Measurements from ENCODE around the gene FARP1. TPM values are rescaled to one million over a fixed set of nuclear protein-coding genes. Genes with fewer than 3 reads are reported as not detected.

The FARP1 gene
- total and polyA plus RNA-seq, 7 donors = 6.9 to 96.4 (median 32.9) TPM

- no peak overlapping the region for H3K27ac ChIP-seq
- H3K4me1 ChIP-seq = no peaks in the 10 kb centered on the region
- intact Hi-C loops (cut with DNase I) = no loop called here
- H3K27me3 ChIP-seq = no peaks in the 10 kb centered on the region
- H3K36me3 ChIP-seq = peaks cover 0 to 44% (median 3%) of the 10 kb centered on the region in 4 donors
- WGBS, 2 donors = 92 to 94% methylated on average over 9 of the region's 9 CpGs
- no peak for DNase-seq
- H3K4me3 ChIP-seq = no peak overlapping the region
- no peaks in the 10 kb centered on the region for H3K9me3 ChIP-seq
- TF ChIP-seq EP300 (IDR thresholded peaks at IDR 0.05) (no peak), POLR2A (IDR thresholded peaks at IDR 0.05) (no peak), POLR2AphosphoS5 (IDR thresholded peaks at IDR 0.05) (no peak)
- TF ChIP-seq, protein P1, sequence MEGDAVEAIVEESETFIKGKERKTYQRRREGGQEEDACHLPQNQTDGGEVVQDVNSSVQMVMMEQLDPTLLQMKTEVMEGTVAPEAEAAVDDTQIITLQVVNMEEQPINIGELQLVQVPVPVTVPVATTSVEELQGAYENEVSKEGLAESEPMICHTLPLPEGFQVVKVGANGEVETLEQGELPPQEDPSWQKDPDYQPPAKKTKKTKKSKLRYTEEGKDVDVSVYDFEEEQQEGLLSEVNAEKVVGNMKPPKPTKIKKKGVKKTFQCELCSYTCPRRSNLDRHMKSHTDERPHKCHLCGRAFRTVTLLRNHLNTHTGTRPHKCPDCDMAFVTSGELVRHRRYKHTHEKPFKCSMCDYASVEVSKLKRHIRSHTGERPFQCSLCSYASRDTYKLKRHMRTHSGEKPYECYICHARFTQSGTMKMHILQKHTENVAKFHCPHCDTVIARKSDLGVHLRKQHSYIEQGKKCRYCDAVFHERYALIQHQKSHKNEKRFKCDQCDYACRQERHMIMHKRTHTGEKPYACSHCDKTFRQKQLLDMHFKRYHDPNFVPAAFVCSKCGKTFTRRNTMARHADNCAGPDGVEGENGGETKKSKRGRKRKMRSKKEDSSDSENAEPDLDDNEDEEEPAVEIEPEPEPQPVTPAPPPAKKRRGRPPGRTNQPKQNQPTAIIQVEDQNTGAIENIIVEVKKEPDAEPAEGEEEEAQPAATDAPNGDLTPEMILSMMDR (IDR thresholded peaks at IDR 0.05) = no peak
These were observed 279.2 kb downstream of the FARP1 start for GRCh38 chr13:98422046-98422445.

DNA sequence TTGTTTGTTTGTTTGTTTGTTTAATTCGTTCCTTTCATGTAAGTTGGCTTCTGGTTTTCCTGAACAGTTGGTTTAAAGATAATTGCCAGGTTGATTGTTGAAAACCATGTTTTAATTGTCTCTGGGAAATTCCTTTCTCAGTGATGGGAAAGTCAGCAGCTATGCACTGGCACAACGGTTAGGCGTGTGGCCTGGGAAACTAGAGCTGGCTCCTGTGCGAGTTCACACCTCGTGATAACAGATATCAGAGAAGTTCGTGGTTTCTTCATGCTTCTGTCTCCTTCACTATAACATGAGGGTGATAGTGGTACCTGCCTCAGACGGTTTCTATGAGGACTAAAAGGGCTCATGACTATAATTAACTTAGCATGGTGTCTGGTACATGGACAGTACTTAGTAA, 280.5 kb downstream of the FARP1 start:
- H3K36me3 ChIP-seq = peaks cover 0 to 57% (median 6%) of the 10 kb centered on the region in 4 donors
- H3K9me3 ChIP-seq = no peaks in the 10 kb centered on the region
- intact Hi-C loops (cut with DNase I) = no loop called here
- H3K27ac ChIP-seq = no peak overlapping the region
- no peak for DNase-seq
- TF ChIP-seq, protein P1 (IDR thresholded peaks at IDR 0.05) = no peak
- no peak for TF ChIP-seq POLR2A (IDR thresholded peaks at IDR 0.05)
- no peak for TF ChIP-seq EP300 (IDR thresholded peaks at IDR 0.05)
- no peak for TF ChIP-seq POLR2AphosphoS5 (IDR thresholded peaks at IDR 0.05)
- no peak overlapping the region for H3K4me3 ChIP-seq
- no peaks in the 10 kb centered on the region for H3K27me3 ChIP-seq
- no peaks in the 10 kb centered on the region for H3K4me1 ChIP-seq
- 88% methylated on average over 7 of the region's 7 CpGs for WGBS, 2 donors

GRCh38 chr13:98427331-98427995, 284.6 kb downstream of the FARP1 start:
- TF ChIP-seq, protein P1 (IDR thresholded peaks at IDR 0.05) = no peak
- no peak for TF ChIP-seq EP300 (IDR thresholded peaks at IDR 0.05)
- TF ChIP-seq POLR2A (IDR thresholded peaks at IDR 0.05) = no peak
- TF ChIP-seq POLR2AphosphoS5 (IDR thresholded peaks at IDR 0.05) = no peak
- intact Hi-C loops (cut with DNase I) = no loop called here
- WGBS, 2 donors = 90 to 92% methylated on average over 13 of the region's 13 CpGs
- no peaks in the 10 kb centered on the region for H3K4me1 ChIP-seq
- H3K9me3 ChIP-seq = no peaks in the 10 kb centered on the region
- no peak for DNase-seq
- no peaks in the 10 kb centered on the region for H3K27me3 ChIP-seq
- no peak overlapping the region for H3K27ac ChIP-seq
- H3K4me3 ChIP-seq = no peak overlapping the region
- peaks cover 0 to 56% (median 10%) of the 10 kb centered on the region in 4 donors for H3K36me3 ChIP-seq

GRCh38 chr13:98428256-98428966, 285.5 kb downstream of the FARP1 start:
- Histone ChIP-seq H3K36me3 (peaks cover 0 to 47% (median 10%) of the 10 kb centered on the region in 4 donors), H3K9me3 (no peaks in the 10 kb centered on the region), H3K4me1 (no peaks in the 10 kb centered on the region), H3K4me3 (no peak overlapping the region), H3K27me3 (no peaks in the 10 kb centered on the region), H3K27ac (no peak overlapping the region)
- TF ChIP-seq EP300 (IDR thresholded peaks at IDR 0.05) = no peak
- TF ChIP-seq POLR2AphosphoS5 (IDR thresholded peaks at IDR 0.05) = no peak
- TF ChIP-seq, protein P1 (IDR thresholded peaks at IDR 0.05) = no peak
- no peak for TF ChIP-seq POLR2A (IDR thresholded peaks at IDR 0.05)
- 86 to 91% methylated on average over 15 of the region's 15 CpGs for WGBS, 2 donors
- intact Hi-C loops (cut with DNase I) = no loop called here
- no peak for DNase-seq

Measured in sigmoid colon (tissue), 7 donors.